Measurements from ENCODE around the gene SCGB1A1.

Gene SCGB1A1

GRCh38 chr11:62450543-62451240 lies 31.9 kb downstream of the SCGB1A1 start:
- DNase-seq (ENCODE audit: low read depth), result no peak

DNA sequence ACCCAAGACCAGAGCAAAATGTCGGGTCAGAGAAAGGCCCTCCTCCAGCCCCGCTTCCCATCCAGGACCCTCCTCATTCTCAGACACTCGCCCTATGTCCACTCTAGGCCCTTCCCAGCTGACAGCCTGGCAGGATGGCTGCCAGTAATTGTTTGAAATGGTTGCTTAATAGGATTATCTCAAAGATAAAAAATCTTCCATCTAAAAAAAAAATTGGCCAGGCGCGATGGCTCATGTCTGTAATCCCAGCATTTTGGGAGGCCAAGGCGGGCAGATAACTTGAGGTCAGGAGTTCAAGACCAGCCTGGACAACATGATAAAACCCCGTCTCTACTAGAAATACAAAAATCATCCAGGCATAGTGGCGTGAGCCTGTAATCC lies 32.4 kb downstream of the SCGB1A1 start:
- DNase-seq (ENCODE audit: low read depth), result no peak

- DNase-seq (ENCODE audit: low read depth), result no peak
Measured at GRCh38 chr11:62452261-62452660, 33.4 kb downstream of the SCGB1A1 start.

DNA sequence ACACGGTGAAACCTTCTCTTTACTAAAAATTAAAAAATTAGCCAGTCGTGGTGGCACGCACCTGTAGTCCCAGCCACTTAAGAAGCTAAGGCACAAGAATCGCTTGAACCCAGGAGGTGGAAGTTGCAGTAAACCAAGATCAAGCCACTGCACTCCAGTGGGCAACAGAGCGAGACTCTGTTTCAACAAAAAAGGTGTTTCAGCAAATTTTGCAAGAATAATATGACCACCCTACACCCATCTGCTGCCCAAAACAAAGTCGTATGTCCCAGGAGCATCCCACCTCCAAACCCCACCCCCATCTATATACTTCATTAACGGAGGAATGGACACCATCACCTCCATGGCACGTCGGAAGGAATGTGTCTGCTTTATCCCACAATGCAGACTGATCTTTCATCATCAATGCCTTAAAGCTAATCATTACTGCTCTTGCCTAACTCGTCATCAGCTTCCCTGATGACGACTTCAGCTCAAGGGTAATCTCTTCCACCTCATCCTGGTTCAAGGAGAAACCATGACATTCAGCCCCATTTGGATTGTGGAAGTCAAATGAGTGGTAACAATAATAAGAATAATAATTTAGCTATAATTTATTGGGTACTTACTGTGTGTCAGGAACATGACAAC lies 34.1 kb downstream of the SCGB1A1 start:
- DNase-seq (ENCODE audit: low read depth), result no peak

DNA sequence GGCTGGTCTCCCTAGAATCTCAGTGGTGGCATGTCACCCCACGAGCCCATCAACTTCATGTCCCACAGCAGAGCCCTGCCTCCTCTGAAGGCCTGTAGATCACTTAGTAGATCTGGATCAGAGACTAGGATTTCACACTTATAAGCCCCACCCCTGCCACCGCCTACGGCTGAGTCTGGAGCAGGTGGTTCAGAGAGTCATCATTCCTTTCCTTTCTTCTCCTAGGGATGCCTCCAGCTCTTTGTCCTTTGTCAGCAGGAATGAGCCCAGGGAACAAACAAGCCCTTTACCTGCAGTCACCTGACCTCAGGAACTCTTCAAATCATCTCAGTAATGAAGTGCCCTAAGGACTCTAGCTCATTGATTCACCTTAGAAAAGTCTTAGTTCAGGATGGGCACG lies 37.8 kb downstream of the SCGB1A1 start:
- no peak for DNase-seq (ENCODE audit: low read depth)

DNA sequence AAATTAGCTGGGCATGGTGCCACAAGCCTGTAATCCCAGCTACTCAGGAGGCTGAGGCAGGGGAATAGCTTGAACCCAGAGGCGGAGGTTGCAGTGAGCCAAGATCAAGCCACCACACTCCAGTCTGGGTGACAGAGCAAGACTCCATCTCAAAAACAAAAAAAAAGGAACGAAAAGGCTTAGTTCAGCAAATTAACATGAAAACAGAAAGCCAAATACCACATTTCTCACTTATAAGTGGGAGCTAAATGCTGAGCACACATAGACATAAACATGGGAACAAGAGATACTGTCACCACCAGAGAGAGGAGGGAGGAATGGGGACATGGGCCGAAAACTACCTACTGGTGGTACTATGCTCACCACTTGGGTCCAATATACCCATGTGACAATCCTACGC lies 38.6 kb downstream of the SCGB1A1 start:
- no peak for DNase-seq (ENCODE audit: low read depth)

GRCh38 chr11:62458212-62459002 lies 39.6 kb downstream of the SCGB1A1 start:
- DNase-seq (ENCODE audit: low read depth), result no peak

GRCh38 chr11:62459080-62459479 lies 40.2 kb downstream of the SCGB1A1 start:
- no peak for DNase-seq (ENCODE audit: low read depth)

DNA sequence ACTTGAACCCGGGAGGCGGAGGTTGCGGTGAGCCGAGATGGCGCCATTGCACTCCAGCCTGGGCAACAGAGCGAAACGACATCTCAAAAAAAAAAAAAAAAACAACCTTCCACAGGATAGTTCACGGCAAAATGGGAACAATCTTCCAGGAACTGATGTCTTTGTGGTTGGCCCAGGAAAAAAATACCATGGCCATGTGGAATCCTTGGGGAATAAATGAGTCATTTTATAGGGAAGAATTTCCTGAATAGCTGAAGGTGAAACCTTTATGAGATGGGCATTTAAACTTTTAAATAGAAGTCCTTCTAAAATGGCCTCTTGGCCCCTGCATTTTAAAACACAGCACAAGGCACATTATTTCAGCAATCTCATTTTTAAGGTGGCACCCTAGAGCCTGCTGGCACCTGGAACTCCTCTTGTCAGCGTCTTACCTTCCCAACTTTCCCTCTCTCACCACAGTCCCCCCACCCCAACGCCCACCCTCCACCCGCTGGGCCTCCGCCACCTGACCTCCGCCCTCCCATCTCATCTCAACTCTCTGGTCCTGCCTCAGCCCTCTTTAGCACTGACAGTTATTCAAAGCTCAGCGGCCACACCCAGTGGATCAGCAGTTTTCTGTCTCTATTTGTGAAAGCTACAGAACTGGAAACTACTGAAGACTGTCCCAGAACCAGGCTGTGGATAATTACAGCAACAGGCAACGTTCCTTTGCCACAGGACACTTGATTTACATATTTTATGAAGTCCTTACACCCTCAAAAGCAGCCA lies 43.1 kb downstream of the SCGB1A1 start:
- DNase-seq (ENCODE audit: low read depth), result no peak

DNA sequence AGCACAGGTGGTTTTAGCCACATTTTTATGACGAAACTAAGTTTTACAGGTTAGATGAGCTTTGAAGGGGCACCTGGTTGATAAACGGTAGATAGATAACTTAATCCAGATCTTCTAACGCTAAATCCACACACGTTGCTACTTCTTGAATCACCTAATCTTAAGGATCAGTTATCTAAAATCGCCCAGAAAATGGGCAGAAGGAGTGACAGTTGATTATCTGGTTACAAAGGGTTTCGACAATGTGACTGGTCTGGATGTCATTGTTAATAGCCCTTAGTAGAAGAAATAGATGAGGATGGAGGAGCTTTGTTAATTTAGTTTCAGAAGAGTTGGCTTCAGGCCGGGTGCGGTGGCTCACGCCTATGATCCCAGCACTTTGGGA lies 43.7 kb downstream of the SCGB1A1 start:
- no peak for DNase-seq (ENCODE audit: low read depth)

- DNase-seq (ENCODE audit: low read depth), result no peak
Measured at GRCh38 chr11:62463121-62463542, 44.3 kb downstream of the SCGB1A1 start.

- no peak for DNase-seq (ENCODE audit: low read depth)
Measured at GRCh38 chr11:62464655-62465054, 45.8 kb downstream of the SCGB1A1 start.

DNA sequence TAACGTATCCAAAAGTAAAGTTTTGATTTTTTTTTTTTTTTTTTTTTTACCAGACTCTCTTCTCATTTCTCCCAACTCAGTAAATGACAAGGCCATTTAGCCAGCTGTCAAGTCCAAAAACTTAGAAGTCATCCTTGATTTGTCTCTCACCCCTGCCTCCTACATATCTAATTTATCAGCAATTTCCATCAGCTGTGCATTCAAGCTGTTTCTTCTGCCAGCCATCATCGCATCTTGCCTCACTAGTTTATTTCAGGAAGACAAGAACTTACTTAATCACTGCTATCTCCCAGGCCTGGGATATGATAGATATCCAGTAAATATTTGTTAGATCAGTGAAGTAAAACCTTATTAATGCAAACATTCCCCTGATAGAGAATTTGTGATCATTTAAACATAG lies 47.6 kb downstream of the SCGB1A1 start:
- DNase-seq (ENCODE audit: low read depth), result no peak

GRCh38 chr11:62468577-62468976 lies 49.7 kb downstream of the SCGB1A1 start:
- no peak for DNase-seq (ENCODE audit: low read depth)

- no peak for DNase-seq (ENCODE audit: low read depth)
Measured at GRCh38 chr11:62471603-62472002, 52.8 kb downstream of the SCGB1A1 start.

- no peak for DNase-seq (ENCODE audit: low read depth)
Measured at GRCh38 chr11:62472063-62472884, 53.4 kb downstream of the SCGB1A1 start.

Measured in stimulated activated CD8-positive, alpha-beta memory T cell treated with anti-CD3 and anti-CD28 coated beads, Interleukin-12 subunit alpha, Interleukin-12 subunit beta, amount 100 ng/mL, for 1 hour (primary cell).